SK-N-SH (cell line): ENCODE measurements around the gene CA12. TPM values are rescaled to one million over a fixed set of nuclear protein-coding genes. Genes with fewer than 3 reads are reported as not detected.

Source experiments
- CTCF ChIA-PET: fragments of 300-600, 350-600 bp; formaldehyde crosslinking; extraction: SDS; loops from one replicate; lab custom pipeline; 2021; lab: Yijun Ruan, JAX
- POLR2A ChIA-PET: fragments of 350-600 bp; sonication (Branson Sonifier 250); formaldehyde crosslinking; extraction: SDS; loops from one replicate; lab custom pipeline; 2020; ENCODE audit warnings: antibody characterized with exemption, inconsistent platforms; lab: Yijun Ruan, JAX
- DNase-seq: peaks from one replicate; pipeline ENCODE4 v3.0.0; 2012
- H2AFZ ChIP-seq: fragments of 200-600 bp; sonication (generic); 2 replicates; pipeline ENCODE4 v1.8.1; 2016; ENCODE audit warnings: antibody characterized with exemption, mild to moderate bottlenecking, low read depth
- H3F3A ChIP-seq: fragments of 200-600 bp; sonication (generic); replicated peaks from 2 replicates; pipeline ENCODE3; 2016; ENCODE audit warnings: antibody characterized with exemption, mild to moderate bottlenecking; ENCODE audit not compliant: insufficient read depth
- H3K27ac ChIP-seq, 2 experiments: fragments of 200-500 bp in 1 of 2; fragments of 200-600 bp in 1 of 2; sonication (Bioruptor generic) in 1 of 2; sonication (generic), shearing (Covaris generic) in 1 of 2; 2 replicates each; pipeline versions ENCODE4 v1.5.1 to v1.6.1; 2014 to 2016; ENCODE audit warnings: low read depth in 2 of 2, inconsistent platforms in 1 of 2, low read length in 1 of 2, mild to moderate bottlenecking in 1 of 2, mixed read lengths in 1 of 2
- H3K27me3 ChIP-seq: fragments of 200-600 bp; sonication (generic), shearing (Covaris generic); 2 replicates; pipeline ENCODE4 v1.6.1; 2016; ENCODE audit warnings: mixed run types; ENCODE audit not compliant: insufficient read depth
- H3K36me3 ChIP-seq, 2 experiments: fragments of 200-500 bp in 1 of 2; fragments of 200-600 bp in 1 of 2; sonication (Bioruptor generic) in 1 of 2; sonication (generic) in 1 of 2; replicated peaks in 1 of 2; 2 replicates each; pipeline versions ENCODE3 to v1.5.1; 2014 to 2016; ENCODE audit warnings: low read length in 1 of 2, mild to moderate bottlenecking in 1 of 2; ENCODE audit not compliant: insufficient read depth in 2 of 2, control insufficient read depth in 1 of 2
- H3K4me1 ChIP-seq, 2 experiments: fragments of 200-500 bp in 1 of 2; fragments of 200-600 bp in 1 of 2; sonication (Bioruptor generic) in 1 of 2; sonication (generic), shearing (Covaris generic) in 1 of 2; 2 replicates each; pipeline versions ENCODE4 v1.5.1 to v1.6.1; 2014 to 2016; ENCODE audit warnings: low read depth in 1 of 2, low read length in 1 of 2, mixed run types in 1 of 2; ENCODE audit not compliant: insufficient read depth in 2 of 2, control insufficient read depth in 1 of 2
- H3K4me2 ChIP-seq: fragments of 200-600 bp; sonication (generic), shearing (Covaris generic); 2 replicates; pipeline ENCODE4 v1.6.1; 2017; ENCODE audit warnings: mixed run types
- H3K4me3 ChIP-seq, 2 experiments: fragments of 200-500 bp in 1 of 2; fragments of 200-600 bp in 1 of 2; sonication (Bioruptor generic) in 1 of 2; sonication (generic), shearing (Covaris generic) in 1 of 2; 2 replicates each; pipeline versions ENCODE4 v1.5.1 to v1.8.1; 2014 to 2016; ENCODE audit warnings: low read depth in 2 of 2, inconsistent platforms in 1 of 2, low read length in 1 of 2, mild to moderate bottlenecking in 1 of 2, mixed read lengths in 1 of 2, moderate library complexity in 1 of 2
- H3K79me2 ChIP-seq: fragments of 200-600 bp; sonication (generic); 2 replicates; pipeline ENCODE4 v1.8.1; 2017; ENCODE audit warnings: mild to moderate bottlenecking; ENCODE audit not compliant: insufficient read depth
- H3K9ac ChIP-seq: fragments of 200-600 bp; sonication (generic); 2 replicates; pipeline ENCODE4 v1.6.1; 2017; ENCODE audit warnings: mixed run types
- H3K9me2 ChIP-seq: fragments of 200-600 bp; sonication (generic); 2 replicates; pipeline ENCODE4 v1.6.1; 2017; ENCODE audit warnings: mixed run types
- H3K9me3 ChIP-seq: fragments of 200-600 bp; sonication (generic); 2 replicates; pipeline ENCODE4 v1.6.1; 2017; ENCODE audit warnings: mixed run types, mild to moderate bottlenecking, moderate library complexity
- H4K20me1 ChIP-seq: fragments of 200-600 bp; sonication (generic); 2 replicates; pipeline ENCODE4 v1.6.1; 2017; ENCODE audit warnings: mild to moderate bottlenecking, mixed run types; ENCODE audit not compliant: insufficient read depth
- CHD2 ChIP-seq: fragments of 150-350 bp; IDR thresholded peaks from 2 replicates; pipeline ENCODE4 v1.6.1; 2018; ENCODE audit warnings: low read length; ENCODE audit not compliant: partially characterized antibody
- EZH2phosphoT487 ChIP-seq: fragments of 200-600 bp; sonication (generic); IDR thresholded peaks from 2 replicates; pipeline ENCODE4 v1.6.1; 2017; ENCODE audit warnings: low read depth, mixed run types, mild to moderate bottlenecking, antibody characterized with exemption, moderate library complexity, borderline replicate concordance
- FOSL2 ChIP-seq: IDR thresholded peaks from 2 replicates; pipeline ENCODE4 v1.4.0; 2012; ENCODE audit warnings: low read depth, mild to moderate bottlenecking, moderate library complexity, borderline replicate concordance
- FOXJ3 ChIP-seq: sonication (generic); formaldehyde crosslinking; IDR thresholded peaks from 2 replicates; pipeline ENCODE4 v1.5.1; 2020; ENCODE audit warnings: mild to moderate bottlenecking, missing genetic modification reagents
- GABPA ChIP-seq: IDR thresholded peaks from 2 replicates; pipeline ENCODE4 v1.4.0; 2012; ENCODE audit warnings: low read depth, mild to moderate bottlenecking
- GATA2 ChIP-seq: sonication (generic); formaldehyde crosslinking; IDR thresholded peaks from 2 replicates; pipeline ENCODE4 v1.5.0; 2020; ENCODE audit warnings: mild to moderate bottlenecking, missing genetic modification reagents
- MEF2A ChIP-seq: IDR thresholded peaks from 2 replicates; pipeline ENCODE4 v1.4.0; 2012; ENCODE audit warnings: low read depth, borderline replicate concordance
- NRF1 ChIP-seq: IDR thresholded peaks from 2 replicates; pipeline ENCODE4 v1.6.1; 2012; ENCODE audit warnings: low read depth, mild to moderate bottlenecking, low read length
- POLR2AphosphoS5 ChIP-seq: IDR thresholded peaks from 2 replicates; pipeline ENCODE4 v1.6.1; 2012; ENCODE audit warnings: low read depth, low read length
- RCOR1 ChIP-seq: fragments of 150-350 bp; IDR thresholded peaks from 2 replicates; pipeline ENCODE4 v1.6.1; 2017; ENCODE audit warnings: antibody characterized with exemption, low read length
- RXRA ChIP-seq: IDR thresholded peaks from 2 replicates; pipeline ENCODE4 v1.4.0; 2012; ENCODE audit warnings: low read depth, mild to moderate bottlenecking, borderline replicate concordance
- SIN3A ChIP-seq: IDR thresholded peaks from 2 replicates; pipeline ENCODE4 v1.6.1; 2012; ENCODE audit warnings: low read depth, mild to moderate bottlenecking, low read length, moderate library complexity, borderline replicate concordance
- TAF1 ChIP-seq: IDR thresholded peaks from 2 replicates; pipeline ENCODE4 v1.6.1; 2012; ENCODE audit warnings: low read depth, mild to moderate bottlenecking, low read length, moderate library complexity, borderline replicate concordance
- TCF12 ChIP-seq: IDR thresholded peaks from 2 replicates; pipeline ENCODE4 v1.4.0; 2012
- TEAD4 ChIP-seq: IDR thresholded peaks from 2 replicates; pipeline ENCODE4 v1.4.0; 2012; ENCODE audit warnings: mild to moderate bottlenecking, borderline replicate concordance; ENCODE audit not compliant: insufficient read depth
- WGBS: methylation state at CpG from one replicate; pipeline ENCODE4 v1.1.6; 2017; ENCODE audit warnings: low lambda C conversion rate; 5-methylcytosine and 5-hydroxymethylcytosine counted together
- polyA plus RNA-seq, 3 experiments: library from polyadenylated mRNA; depleted of rRNA; stranded (reverse); fragments of >200 nt; gene quantifications; 2 replicates each; pipeline ENCODE4 v1.2.3, GENCODE V29; 2012
- TF ChIP-seq, protein P1 (sequence below): IDR thresholded peaks from 2 replicates; pipeline ENCODE4 v1.4.0; 2012; ENCODE audit warnings: low read depth, borderline replicate concordance
- TF ChIP-seq, protein P2 (sequence below): IDR thresholded peaks from 2 replicates; pipeline ENCODE4 v1.6.1; 2012; ENCODE audit warnings: mild to moderate bottlenecking, low read depth, low read length, moderate library complexity
- TF ChIP-seq, protein P3 (sequence below): IDR thresholded peaks from 2 replicates; pipeline ENCODE4 v1.4.0; 2012; ENCODE audit warnings: low read depth, borderline replicate concordance
- TF ChIP-seq, protein P4 (sequence below): fragments of 200-600 bp; sonication (generic); IDR thresholded peaks from 2 replicates; pipeline ENCODE4 v1.6.1; 2017; ENCODE audit warnings: antibody characterized with exemption, mild to moderate bottlenecking, moderate library complexity

The CA12 gene
- polyA plus RNA-seq, 1 of the 3 experiments (the other 2 are of a cell fraction) = 39.4 TPM

DNA sequence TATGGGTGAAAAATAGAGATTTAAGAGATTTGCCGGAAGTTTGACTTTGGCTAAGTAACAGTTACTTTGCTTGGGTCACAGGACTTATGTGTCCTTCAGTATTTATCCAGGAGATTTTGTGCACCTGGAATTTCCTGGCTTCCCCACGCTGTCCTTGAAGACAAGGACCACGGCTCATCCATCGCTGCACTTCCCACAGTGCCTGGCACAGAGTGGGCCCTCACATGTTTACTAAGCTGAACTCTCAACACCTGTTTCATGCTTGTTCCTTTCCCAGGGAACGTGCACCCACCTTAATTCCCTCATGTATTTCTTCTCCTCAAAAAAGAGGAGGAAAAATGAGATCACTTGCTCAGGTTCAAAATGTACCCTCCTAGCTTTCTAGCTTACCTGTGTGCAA lies 32.0 kb downstream of the CA12 start:
- Histone ChIP-seq H3K4me3 (no peak overlapping the region), H3K9me2 (no peaks in the 10 kb centered on the region), H3K4me1 (peaks cover 23 to 39% of the 10 kb centered on the region in 2 experiments), H3F3A (peaks cover 11% of the 10 kb centered on the region), H3K9ac (no peak overlapping the region)
- CTCF ChIA-PET = interaction anchor here (0.8 to 1.7 kb wide), 2 partner anchors 13 to 211 kb away, joined by 3 to 4 read pairs; no protein-coding TSS in a partner anchor
- WGBS = 93% methylated on average over 5 of the region's 5 CpGs
- TF ChIP-seq NRF1 = no peak
- no peak for TF ChIP-seq TCF12
- TF ChIP-seq RXRA = no peak
- TF ChIP-seq POLR2AphosphoS5 = no peak
- TF ChIP-seq EZH2phosphoT487 = no peak
- no peak for TF ChIP-seq GATA2 (CRISPR knock-in tag)
- TF ChIP-seq, protein P1, sequence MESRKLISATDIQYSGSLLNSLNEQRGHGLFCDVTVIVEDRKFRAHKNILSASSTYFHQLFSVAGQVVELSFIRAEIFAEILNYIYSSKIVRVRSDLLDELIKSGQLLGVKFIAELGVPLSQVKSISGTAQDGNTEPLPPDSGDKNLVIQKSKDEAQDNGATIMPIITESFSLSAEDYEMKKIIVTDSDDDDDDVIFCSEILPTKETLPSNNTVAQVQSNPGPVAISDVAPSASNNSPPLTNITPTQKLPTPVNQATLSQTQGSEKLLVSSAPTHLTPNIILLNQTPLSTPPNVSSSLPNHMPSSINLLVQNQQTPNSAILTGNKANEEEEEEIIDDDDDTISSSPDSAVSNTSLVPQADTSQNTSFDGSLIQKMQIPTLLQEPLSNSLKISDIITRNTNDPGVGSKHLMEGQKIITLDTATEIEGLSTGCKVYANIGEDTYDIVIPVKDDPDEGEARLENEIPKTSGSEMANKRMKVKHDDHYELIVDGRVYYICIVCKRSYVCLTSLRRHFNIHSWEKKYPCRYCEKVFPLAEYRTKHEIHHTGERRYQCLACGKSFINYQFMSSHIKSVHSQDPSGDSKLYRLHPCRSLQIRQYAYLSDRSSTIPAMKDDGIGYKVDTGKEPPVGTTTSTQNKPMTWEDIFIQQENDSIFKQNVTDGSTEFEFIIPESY = no peak
- no peak for TF ChIP-seq CHD2
- TF ChIP-seq SIN3A = no peak
- TF ChIP-seq, protein P2, sequence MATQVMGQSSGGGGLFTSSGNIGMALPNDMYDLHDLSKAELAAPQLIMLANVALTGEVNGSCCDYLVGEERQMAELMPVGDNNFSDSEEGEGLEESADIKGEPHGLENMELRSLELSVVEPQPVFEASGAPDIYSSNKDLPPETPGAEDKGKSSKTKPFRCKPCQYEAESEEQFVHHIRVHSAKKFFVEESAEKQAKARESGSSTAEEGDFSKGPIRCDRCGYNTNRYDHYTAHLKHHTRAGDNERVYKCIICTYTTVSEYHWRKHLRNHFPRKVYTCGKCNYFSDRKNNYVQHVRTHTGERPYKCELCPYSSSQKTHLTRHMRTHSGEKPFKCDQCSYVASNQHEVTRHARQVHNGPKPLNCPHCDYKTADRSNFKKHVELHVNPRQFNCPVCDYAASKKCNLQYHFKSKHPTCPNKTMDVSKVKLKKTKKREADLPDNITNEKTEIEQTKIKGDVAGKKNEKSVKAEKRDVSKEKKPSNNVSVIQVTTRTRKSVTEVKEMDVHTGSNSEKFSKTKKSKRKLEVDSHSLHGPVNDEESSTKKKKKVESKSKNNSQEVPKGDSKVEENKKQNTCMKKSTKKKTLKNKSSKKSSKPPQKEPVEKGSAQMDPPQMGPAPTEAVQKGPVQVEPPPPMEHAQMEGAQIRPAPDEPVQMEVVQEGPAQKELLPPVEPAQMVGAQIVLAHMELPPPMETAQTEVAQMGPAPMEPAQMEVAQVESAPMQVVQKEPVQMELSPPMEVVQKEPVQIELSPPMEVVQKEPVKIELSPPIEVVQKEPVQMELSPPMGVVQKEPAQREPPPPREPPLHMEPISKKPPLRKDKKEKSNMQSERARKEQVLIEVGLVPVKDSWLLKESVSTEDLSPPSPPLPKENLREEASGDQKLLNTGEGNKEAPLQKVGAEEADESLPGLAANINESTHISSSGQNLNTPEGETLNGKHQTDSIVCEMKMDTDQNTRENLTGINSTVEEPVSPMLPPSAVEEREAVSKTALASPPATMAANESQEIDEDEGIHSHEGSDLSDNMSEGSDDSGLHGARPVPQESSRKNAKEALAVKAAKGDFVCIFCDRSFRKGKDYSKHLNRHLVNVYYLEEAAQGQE = no peak
- no peak for TF ChIP-seq FOSL2
- TF ChIP-seq, protein P3, sequence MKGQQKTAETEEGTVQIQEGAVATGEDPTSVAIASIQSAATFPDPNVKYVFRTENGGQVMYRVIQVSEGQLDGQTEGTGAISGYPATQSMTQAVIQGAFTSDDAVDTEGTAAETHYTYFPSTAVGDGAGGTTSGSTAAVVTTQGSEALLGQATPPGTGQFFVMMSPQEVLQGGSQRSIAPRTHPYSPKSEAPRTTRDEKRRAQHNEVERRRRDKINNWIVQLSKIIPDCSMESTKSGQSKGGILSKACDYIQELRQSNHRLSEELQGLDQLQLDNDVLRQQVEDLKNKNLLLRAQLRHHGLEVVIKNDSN = no peak
- no peak for TF ChIP-seq MEF2A
- no peak for TF ChIP-seq GABPA
- TF ChIP-seq RCOR1 = no peak
- no peak for TF ChIP-seq TEAD4
- TF ChIP-seq, protein P4, sequence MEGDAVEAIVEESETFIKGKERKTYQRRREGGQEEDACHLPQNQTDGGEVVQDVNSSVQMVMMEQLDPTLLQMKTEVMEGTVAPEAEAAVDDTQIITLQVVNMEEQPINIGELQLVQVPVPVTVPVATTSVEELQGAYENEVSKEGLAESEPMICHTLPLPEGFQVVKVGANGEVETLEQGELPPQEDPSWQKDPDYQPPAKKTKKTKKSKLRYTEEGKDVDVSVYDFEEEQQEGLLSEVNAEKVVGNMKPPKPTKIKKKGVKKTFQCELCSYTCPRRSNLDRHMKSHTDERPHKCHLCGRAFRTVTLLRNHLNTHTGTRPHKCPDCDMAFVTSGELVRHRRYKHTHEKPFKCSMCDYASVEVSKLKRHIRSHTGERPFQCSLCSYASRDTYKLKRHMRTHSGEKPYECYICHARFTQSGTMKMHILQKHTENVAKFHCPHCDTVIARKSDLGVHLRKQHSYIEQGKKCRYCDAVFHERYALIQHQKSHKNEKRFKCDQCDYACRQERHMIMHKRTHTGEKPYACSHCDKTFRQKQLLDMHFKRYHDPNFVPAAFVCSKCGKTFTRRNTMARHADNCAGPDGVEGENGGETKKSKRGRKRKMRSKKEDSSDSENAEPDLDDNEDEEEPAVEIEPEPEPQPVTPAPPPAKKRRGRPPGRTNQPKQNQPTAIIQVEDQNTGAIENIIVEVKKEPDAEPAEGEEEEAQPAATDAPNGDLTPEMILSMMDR = no peak
- TF ChIP-seq TAF1 = no peak
- TF ChIP-seq FOXJ3 = no peak
- TF ChIP-seq, all 33 proteins: peak for 0
- Histone ChIP-seq H3K27me3 (no peaks in the 10 kb centered on the region), H4K20me1 (no peaks in the 10 kb centered on the region), H2AFZ (no peak overlapping the region), H3K4me2 (0 out of 2 replicates have a peak overlapping the region, but pooled peaks have one; percentile 52), H3K36me3 (no peaks in the 10 kb centered on the region), H3K79me2 (no peaks in the 10 kb centered on the region; the same call in 1 of the 2 replicates), H3K9me3 (no peaks in the 10 kb centered on the region), H3K27ac (peak overlapping the region in 1 of 2 experiments; percentile 98; a peak in 1 of 4 replicates)
- POLR2A ChIA-PET = no interaction called here
- DNase-seq = no peak
